HG02938 (cell line): Measurements from ENCODE around the gene TVP23C.

Source experiments
- ATAC-seq: cut with Tn5 transposase; IDR thresholded peaks from one replicate; pipeline ENCODE4 v1.9.1; 2021; ENCODE audit warnings: mild to moderate bottlenecking, moderate library complexity; ENCODE audit not compliant: unreplicated experiment

TVP23C gene

DNA sequence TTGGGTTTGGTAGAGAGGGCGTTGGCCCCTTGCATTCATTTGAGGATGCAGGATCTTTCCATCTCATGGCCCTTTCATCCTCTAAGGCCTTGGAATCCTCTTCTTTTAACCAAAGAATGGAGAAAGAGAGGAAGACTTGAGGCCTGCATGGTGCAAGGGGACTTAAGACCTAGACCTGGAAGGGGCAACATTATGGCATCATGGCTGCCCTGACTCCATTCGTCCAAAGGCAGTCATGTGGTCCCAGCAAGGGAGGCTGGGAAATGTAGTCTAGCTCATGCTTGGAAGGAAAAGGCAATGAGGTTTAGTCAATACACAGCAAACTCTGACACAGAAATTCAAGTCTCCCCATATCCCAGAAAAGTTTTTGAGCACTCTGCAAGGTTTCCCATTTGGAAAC, 65.2 kb downstream of the TVP23C start:
- ATAC-seq, result no peak

DNA sequence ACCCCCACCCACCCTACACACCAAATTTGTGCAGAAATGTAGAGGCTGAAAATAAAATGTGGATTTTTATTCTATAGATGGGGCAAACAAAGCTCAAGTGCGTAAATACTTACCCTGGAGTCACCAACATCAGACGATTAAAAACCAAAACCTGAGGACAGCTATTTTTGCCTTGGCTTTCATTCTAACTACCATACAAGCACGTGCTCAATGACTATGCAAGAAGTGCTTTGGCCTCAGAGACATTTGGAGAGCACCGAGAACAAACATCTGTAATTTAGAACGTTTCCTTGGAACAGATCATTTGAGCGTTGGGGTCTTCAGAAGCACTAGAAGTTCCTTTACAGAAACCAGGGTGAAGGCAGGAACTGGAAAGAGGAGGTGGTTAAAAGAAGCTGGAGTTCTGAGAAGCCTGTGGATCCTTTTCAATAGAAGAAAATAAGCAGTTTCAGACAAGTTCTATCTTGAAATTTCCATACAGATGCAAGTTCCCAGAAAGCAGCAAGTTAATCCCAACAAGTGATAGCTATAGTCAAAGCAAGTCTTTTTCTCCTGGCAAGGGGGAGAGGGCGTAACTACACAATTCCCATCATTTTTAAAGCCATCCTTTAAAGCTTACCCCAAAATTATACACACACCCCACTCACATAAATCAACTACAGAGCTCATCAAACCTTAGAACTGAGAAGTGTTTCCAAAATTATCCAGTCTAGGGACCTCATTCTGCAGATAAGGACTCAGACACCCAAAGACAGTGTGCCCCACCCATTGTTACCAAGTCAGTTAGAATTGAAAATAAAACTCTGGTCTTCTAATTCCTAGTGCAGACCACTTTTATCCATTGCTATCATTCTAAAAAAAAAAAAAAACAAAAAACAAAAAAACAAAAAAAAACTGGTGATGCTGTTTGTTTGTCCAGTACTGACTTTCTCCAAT, 66.3 kb downstream of the TVP23C start:
- ATAC-seq, result no peak

DNA sequence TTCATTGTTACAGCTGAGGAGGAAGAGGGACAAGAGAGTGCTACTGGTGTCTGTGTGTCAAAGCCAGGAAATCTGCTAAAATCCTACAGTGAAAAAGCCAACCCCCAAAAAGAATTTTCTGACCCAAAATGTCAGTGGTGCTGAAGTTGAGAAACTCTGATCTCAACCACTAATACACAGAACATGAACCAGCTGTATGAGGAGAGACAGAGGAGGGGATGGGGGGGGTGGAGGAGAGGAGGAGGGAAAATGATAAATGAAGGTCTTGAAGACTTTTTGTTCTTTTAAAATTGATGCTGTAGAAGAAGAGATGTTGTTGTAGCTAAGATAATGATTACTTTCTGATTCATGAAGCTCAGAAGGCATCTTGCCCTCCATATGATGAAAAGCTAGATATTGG, 68.5 kb downstream of the TVP23C start:
- no peak for ATAC-seq

DNA sequence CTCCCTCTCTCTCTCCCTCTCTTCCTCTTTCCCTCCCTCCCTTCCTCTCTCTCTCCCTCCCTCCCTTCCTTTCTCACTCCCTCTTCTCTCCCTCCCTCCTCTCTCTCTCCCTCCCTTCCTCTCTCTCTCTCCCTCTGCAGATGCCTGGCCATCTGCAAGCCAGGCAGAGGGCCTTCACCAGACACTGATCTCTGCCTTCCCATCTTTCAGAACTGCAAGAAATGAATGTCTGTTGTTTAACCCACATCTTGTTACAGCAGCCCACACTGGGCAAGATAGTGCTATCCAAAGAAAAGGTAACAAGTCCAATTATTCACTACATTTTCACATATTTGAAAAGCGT, 69.6 kb downstream of the TVP23C start:
- no peak for ATAC-seq

DNA sequence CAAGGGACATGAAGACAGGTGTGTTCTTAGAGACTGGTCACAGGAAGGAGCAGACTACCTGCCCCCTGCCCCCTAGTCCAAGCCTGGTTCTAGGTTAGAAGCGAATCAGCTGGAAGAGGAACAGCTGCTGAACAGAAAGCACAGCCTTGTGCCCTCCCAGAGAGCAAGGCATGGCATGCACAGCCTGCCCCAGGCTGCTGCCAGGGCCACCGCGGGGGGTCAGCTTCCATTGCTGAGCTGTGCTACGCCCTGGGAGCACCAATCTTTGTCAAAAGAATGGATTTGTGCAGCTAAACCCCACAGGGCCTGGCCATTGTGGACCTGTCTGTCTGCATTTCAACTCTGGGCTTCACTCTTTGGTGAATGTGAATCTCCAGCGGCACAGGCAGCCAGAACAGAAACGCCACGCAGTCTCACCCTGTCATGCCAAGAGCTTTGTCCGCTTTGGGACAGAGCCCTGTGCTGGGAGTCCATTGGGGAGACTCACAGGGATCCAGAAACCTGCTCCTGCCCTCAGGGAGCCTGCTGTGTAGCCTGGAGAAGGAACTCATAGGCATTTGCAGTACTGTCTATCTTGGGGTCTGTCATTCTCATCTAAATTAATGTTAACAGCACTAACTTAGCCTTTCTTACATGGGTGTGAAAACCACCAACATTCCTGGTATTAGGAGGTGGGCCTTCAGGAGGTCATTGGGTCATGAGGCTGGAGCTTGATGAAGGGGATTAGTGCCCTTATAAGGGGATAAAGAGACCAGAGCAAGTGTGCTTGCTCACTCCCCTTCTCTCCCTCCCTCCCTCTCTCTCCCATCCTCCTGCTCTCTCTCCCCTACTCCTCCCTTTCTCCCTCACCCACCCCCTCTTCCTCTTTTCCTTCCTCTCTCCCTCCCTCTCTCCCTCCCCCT, 70.2 kb downstream of the TVP23C start:
- no peak for ATAC-seq

DNA sequence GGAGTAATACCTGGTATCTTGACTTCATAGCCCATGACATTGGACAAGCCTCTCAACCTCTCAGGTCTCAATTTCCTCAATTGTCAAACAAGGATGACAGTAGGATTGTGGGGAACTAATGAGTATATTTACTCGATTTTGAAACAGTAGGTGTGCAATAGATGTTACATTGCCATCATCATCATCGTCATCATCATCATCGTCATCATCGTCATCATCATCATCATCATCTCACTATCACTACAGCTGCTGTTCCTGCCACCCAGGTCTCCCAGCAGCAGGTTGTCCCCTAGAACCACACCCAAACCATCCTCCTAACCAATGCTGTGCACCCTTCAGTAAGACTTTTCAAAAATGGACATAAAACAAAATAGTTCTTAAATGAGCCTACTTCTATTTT, 71.1 kb downstream of the TVP23C start:
- no peak for ATAC-seq

DNA sequence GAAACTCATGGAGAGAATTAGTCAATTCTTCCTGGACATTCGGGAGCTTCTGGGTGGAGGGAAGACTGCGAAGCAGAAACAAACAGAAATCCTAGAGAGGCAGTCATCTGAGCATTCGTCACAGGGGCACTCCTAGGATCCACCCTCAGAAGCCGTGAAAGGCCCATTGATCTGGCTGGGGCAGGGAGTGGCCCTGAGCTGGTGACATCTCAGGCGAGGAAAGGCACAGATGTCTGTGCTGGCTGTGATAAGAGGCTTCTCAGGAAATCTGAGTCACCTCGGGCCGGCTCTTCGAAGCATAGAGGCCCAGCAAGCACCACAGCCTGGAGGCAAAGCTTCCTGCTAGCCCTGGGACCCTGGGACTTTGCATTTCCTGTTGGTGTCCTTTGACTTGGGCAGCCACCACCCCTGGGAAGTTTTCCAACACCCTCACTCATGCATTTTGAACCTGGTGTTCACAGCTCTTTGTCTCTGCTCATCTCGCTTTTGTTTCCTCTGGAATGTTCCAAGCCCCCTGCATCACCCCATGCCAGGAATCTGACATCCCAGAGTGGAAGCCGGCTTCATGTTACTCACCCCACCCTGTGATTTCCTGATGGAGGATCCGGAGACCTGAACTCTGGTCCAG, 72.5 kb downstream of the TVP23C start:
- no peak for ATAC-seq

DNA sequence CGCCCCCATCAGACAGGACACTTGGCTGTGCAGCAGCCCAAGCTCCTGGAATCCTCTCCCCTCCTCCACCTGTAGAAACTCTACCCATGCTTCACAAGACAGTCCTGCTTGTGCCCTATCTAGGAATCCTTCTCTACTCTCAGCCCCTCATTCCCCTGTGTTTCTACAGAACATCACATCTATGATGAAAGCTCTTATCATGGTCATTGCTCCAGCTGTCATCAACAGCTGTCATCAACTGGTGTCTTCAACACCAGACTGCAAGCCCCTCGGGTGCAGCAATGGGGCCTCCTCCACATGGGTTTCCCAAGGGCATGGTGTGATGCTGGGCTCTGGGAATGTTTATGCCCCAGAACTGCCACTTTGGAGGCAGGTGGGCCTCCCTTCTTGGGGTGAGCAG, 74.7 kb downstream of the TVP23C start:
- ATAC-seq, result no peak

DNA sequence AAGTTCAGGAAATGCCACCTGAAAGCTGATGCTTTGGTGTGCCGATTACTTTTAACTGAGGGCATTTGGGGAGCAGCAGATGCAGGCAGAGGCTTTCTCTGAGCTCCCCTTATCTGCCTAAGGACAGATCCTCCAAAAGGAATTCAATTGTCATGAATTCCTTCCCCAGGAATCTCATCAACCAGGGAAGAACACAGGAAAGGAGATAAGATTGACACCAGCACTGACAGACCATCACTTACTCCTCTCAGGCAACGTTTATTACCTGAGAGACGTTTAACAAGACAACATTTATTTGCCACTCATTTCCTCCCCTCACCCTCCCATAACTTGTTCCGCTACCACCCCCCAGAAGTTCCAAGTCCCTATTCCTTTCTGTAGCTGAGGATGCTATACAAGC, 78.2 kb downstream of the TVP23C start:
- ATAC-seq, result no peak

DNA sequence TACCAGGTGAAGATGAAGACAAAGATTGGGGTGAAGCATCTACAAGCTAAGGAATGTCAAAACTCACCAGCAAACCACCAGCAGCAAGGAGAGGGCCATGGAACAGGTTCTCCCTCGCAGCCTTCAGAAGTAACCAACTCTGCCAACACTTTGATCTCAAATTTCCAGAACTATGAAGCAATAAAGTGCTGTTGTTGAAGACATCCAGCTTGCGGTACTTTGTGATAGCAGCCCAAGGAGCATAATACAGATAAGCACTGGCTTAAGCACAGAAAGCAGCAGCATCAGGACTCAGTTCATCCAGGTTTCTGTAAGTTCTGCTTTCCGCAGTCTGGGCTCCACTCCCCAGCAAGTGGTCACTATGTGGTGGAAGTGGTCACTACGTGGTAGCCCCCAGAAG, 79.9 kb downstream of the TVP23C start:
- no peak for ATAC-seq

DNA sequence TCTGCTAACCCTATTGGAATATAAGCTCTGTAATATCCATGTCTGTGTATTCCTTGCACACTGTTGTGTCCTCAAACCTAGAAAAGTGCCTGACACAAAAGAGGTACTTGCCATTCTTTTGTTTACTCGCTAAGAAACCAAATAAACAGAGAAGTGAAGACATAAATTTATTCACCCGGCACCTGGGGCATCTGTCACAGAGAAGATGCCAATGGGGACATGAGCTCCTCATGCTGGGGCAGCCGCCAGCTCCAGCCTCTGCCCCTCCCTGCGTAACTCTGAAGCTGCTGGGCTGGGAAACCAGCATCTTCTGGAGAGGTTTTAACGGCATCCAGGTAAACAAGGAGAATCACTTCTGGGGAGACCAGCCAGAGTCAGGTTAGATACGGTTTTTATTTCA, 80.8 kb downstream of the TVP23C start:
- ATAC-seq, result no peak

DNA sequence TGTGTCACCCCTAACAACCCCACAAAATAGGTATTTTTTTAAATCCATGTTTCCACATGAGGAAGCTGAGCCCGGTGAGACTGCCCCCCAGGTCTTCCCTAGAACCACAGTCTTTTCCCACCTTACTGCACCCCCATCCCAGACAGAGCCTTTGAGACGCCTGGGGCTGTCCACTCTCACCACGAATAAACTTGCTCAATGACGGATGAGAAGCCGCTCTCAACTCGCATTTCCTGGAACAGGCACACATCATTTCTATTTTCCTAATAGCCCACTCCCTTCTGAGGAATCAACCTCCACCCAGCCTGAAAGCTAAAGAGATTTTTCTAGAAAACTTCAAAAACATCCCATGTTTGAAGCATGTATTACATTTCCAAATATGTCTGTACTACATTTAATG, 81.8 kb downstream of the TVP23C start:
- no peak for ATAC-seq

DNA sequence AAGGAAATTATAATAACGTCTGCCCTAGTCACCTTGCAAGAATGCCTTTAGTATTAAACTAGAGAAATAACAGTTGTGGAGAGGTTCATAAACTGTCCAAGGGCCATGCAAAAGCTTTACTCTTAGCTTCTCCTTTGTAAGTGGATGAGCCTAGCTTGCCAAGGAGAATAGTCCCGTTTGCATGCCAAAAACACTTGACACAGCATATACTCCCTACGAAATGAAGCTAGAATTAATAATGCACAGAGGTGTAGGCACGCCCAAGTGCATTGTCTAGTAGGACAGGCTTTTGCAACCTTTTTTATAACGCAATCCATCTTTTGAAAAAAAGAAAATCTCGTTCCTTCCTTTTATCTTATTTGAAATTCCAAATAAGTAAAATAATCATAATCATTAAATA, 83.1 kb downstream of the TVP23C start:
- no peak for ATAC-seq

DNA sequence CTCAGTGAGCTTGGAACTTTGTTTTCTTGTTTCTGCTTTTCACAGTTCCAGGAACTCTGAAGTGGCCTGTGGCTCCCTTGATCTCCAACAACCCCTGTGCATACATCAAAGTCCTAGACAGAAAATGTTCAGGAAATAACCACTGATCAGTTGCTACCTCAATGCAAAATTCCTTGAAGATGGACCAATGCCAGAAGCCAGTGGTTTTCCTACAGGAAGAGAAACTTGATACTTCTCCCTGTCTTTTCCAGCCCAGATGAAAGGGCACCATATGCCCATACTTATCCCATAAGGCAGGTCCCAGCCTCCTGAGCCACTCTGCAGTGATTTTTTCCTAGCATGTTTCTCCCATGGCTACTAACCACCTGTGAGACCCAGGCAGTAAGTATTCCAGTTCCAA, 83.6 kb downstream of the TVP23C start:
- no peak for ATAC-seq

DNA sequence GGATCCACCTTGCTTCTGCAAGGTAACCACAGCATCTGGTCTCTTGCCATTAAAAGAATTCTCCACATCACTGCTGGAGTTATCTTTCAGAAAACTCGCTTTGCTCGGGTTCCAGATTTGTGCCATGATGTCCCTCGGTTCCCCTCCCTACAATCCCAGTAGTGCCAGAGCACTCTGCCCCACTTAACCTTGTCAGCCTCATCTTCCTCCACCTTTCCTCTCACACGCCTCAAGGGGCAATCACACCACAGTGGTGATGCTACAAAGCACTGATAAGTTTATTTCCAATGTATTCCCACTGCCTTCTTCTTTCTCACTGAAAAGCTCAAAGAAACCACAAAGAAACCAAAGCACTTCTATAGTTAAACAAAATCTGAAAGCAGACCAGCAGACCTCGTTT, 84.4 kb downstream of the TVP23C start:
- ATAC-seq, result no peak

DNA sequence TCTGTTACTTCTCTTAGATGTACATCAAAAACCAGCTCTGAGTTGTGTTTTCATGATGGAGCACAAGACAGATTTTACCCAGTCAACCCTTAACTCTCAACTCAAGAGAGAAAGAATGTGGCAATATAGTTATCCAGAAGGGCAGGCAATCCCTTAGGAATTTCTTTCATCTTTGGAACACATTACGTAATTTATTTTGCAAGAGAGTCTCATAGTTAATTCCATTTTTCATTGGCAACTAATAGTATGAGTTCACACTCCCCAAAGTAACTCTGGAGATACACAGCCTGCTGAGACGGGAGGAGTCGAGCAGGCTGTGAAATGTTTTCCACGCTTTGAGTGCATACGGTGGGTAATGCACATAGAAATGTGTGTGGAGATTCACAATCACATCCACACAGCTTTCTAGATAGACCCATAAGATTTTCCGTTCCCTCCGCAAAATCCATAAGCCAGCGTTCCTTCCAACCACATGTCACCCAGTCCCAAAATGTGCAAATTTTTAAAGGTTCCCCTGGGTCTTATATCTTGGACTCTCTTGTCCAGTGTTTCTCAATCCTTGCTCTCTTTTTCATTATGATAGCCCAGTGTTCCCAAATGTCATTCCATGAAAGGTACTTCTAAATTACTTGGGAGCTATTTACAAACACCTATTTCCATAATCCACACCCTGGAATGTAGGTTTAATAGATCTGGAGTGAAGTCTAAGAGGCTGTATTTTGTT, 87.5 kb downstream of the TVP23C start:
- ATAC-seq, result no peak

DNA sequence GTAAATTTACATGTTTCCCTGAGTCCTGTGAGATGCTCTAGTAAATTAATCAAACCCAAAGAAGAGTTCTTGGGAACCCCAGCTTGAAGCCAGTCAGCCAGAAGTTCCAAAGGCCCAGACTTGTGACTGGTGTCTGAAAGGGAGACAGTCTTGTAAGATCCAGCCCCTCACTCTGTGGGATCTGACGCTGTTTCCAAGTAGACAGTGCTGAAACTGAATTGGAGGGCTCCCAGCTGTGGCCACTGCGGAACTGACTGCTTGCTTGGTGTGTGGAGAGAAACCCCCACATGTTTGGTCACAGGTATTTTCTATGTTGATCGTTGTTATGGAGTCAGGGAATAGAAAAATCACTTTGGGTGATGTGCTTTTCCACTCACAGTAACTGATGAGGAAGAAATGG, 90.4 kb downstream of the TVP23C start:
- no peak for ATAC-seq

DNA sequence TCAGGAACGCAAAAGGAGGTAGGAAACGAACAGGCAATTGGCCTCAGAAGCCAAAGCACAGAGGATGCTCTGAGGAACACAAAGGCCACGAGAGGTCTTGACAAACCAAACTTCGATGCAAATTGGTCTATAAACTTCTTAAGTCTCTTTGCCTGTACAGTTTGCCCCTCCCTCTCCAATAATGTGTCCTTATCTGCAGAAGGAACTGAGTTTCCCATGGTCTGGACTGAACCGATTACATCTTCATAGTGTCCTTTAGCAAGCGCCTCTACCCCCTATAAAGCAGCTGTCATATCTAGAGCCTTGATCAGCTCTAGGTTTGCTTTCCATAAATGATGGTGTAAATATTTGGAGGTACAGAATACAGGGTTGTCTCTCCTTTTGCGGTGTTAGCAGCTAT, 92.7 kb downstream of the TVP23C start:
- ATAC-seq, result no peak

DNA sequence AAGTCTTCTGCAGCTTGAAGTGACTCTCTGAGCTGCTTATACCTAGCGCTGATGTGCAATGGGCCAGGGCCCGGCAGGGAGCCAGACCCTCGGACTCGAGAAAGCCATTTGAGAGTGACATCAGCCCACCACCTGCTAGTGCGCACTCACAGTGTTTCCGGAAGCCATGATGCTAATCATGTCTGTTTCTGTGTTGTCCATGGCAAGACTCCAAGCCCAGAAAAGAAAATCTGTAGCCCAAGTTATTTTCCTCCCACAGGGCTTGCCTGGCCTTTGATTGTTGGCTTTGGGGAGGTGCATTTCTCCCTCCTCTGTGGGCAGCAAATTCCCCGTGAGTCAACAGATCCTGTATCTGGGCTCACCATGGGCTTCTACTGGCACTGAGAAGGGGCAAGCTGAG, 94.0 kb downstream of the TVP23C start:
- ATAC-seq, result no peak

DNA sequence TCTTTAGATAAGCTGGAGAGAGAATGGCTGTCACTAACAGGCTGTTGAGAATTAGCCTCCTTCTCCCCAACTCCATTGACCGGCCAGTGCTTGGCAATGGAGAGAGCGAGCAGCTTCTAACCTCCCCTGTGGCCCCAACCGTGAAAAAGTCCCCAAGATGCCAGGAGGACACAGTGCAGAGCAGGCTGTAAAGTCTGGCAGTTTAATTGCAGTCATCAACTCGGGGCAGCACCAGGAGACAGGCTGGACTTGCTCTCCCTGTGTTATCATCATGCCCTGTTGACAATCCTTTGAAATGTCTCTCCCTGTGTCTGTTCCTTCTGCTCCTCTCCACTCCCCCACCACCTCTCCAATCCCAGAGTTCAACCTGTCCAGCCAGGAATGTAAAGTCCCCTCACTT, 95.2 kb downstream of the TVP23C start:
- no peak for ATAC-seq

DNA sequence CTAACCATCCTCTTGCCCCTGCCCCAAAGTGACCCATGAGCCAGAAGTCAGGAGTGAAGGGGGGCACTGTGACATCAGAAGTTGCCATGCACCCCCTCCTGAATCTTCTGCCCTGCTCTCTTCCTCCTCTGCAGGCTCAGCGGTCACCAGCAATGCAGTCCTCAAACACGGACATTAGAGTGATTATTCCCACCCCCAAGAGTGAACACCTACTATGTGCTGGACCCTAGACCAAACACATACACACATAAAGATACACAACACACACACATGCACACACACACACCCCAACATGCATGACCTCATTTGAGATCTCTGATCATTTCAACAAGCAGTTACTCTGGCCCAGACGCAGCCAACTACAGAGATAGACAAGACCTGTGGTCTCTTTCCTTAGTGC, 95.7 kb downstream of the TVP23C start, which contains the start of gene CDRT4:
TSS of gene CDRT4 (minus strand) at position 30 of the 400 bp plus-strand sequence. CDS start 27,383 bp downstream, outside the sequence.
- ATAC-seq, result no peak
